ENCODE data around the gene DAGLB. TPM values are rescaled to one million over a fixed set of nuclear protein-coding genes. Genes with fewer than 3 reads are reported as not detected.

DAGLB gene
- total RNA-seq, 2 experiments from 2014 or later: 12.4 to 19.5 TPM

GRCh38 chr7:6392712-6393666 lies 54.8 kb downstream of the DAGLB start:
- no TSS peak for BruUV-seq (replicated peaks)
- POLR2A ChIA-PET: interaction anchor here (0.5 kb wide), 1 partner anchor 10 kb away, joined by 6 read pairs; no protein-coding TSS in a partner anchor
- H3K9me3 ChIP-seq (ENCODE audit: low read length): no peaks in the 10 kb centered on the region
- TF ChIP-seq, protein P1, sequence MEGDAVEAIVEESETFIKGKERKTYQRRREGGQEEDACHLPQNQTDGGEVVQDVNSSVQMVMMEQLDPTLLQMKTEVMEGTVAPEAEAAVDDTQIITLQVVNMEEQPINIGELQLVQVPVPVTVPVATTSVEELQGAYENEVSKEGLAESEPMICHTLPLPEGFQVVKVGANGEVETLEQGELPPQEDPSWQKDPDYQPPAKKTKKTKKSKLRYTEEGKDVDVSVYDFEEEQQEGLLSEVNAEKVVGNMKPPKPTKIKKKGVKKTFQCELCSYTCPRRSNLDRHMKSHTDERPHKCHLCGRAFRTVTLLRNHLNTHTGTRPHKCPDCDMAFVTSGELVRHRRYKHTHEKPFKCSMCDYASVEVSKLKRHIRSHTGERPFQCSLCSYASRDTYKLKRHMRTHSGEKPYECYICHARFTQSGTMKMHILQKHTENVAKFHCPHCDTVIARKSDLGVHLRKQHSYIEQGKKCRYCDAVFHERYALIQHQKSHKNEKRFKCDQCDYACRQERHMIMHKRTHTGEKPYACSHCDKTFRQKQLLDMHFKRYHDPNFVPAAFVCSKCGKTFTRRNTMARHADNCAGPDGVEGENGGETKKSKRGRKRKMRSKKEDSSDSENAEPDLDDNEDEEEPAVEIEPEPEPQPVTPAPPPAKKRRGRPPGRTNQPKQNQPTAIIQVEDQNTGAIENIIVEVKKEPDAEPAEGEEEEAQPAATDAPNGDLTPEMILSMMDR (conservative IDR thresholded peaks at IDR 0.05; ENCODE audit: low read length): no peak
- TF ChIP-seq EZH2phosphoT487 (IDR thresholded peaks at IDR 0.05; ENCODE audit: borderline replicate concordance, low read depth, low read length): no peak
- no peak overlapping the region for H3K4me2 ChIP-seq (ENCODE audit: low read length)
- H3K79me2 ChIP-seq (ENCODE audit: insufficient read depth, low read depth, low read length): peaks cover 53% of the 10 kb centered on the region
- no peak overlapping the region for H3K27ac ChIP-seq (ENCODE audit: low read depth, low read length, poor library complexity, severe bottlenecking)
- H3K36me3 ChIP-seq (ENCODE audit: insufficient read depth, low read length): peaks cover 81% of the 10 kb centered on the region
- no peak overlapping the region for H3K4me3 ChIP-seq (ENCODE audit: low read depth, low read length, poor library complexity, severe bottlenecking)
- no peak for DNase-seq (ENCODE audit: low spot score)
- no peaks in the 10 kb centered on the region for H3K9me2 ChIP-seq (ENCODE audit: insufficient read depth, low read length)
- H4K20me1 ChIP-seq (ENCODE audit: insufficient read depth, low read length): no peaks in the 10 kb centered on the region
- CTCF ChIA-PET (ENCODE audit: unreplicated experiment): interaction anchor here (0.6 kb wide), 1 partner anchor 24 kb away, joined by 3 read pairs; no protein-coding TSS in a partner anchor
- intact Hi-C loops (cut with micrococcal nuclease; ENCODE audit: unreplicated experiment): no loop called here
- no peak overlapping the region for H2AFZ ChIP-seq (ENCODE audit: low read length)
- no peaks in the 10 kb centered on the region for H3K4me1 ChIP-seq (ENCODE audit: insufficient read depth, low read length, poor library complexity, severe bottlenecking)

DNA sequence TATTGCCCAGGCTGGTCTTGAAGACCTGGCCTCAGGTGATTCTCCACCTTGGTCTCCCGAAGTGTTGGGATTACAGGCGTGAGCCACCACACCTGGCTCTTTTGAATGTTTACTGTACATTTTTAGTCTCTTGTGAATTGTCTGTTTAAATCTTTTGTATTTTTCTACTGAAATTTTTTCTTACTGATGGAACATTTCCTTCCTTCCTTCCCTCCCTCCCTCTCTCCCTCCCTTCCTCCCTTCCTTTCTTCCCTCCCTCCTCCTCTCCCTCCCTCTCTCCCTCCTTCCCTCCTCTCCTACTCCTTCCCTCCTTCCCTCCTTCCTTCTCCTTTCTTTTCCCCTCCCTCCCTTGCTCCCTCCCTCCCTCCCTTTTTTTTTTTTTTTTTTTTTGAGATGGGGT lies 58.0 kb downstream of the DAGLB start:
- Histone ChIP-seq H3K4me1 (ENCODE audit: insufficient read depth, low read length, poor library complexity, severe bottlenecking) (peaks cover 8% of the 10 kb centered on the region), H3K9me3 (ENCODE audit: low read length) (no peaks in the 10 kb centered on the region; the same call in 1 of the 2 replicates), H3K4me2 (ENCODE audit: low read length) (no peak overlapping the region), H3K4me3 (ENCODE audit: low read depth, low read length, poor library complexity, severe bottlenecking) (no peak overlapping the region), H2AFZ (ENCODE audit: low read length) (no peak overlapping the region), H4K20me1 (ENCODE audit: insufficient read depth, low read length) (peaks cover 14% of the 10 kb centered on the region), H3K79me2 (ENCODE audit: insufficient read depth, low read depth, low read length) (peaks cover 67% of the 10 kb centered on the region), H3K36me3 (ENCODE audit: insufficient read depth, low read length) (peaks cover 88% of the 10 kb centered on the region), H3K9me2 (ENCODE audit: insufficient read depth, low read length) (no peaks in the 10 kb centered on the region), H3K27ac (ENCODE audit: low read depth, low read length, poor library complexity, severe bottlenecking) (no peak overlapping the region)
- no TSS peak for BruUV-seq (replicated peaks)
- DNase-seq (ENCODE audit: low spot score): no peak
- CTCF ChIA-PET (ENCODE audit: unreplicated experiment): no interaction called here
- TF ChIP-seq, protein P1 (conservative IDR thresholded peaks at IDR 0.05; ENCODE audit: low read length): no peak
- no peak for TF ChIP-seq EZH2phosphoT487 (IDR thresholded peaks at IDR 0.05; ENCODE audit: borderline replicate concordance, low read depth, low read length)
- intact Hi-C loops (cut with micrococcal nuclease; ENCODE audit: unreplicated experiment): no loop called here
- POLR2A ChIA-PET: no interaction called here

Measured in OCI-LY7 (cell line).